NCI-H1105 (cell line): ENCODE data around the gene MOG.
"Not testable (repeated sequence)": the region's sequence is repeated elsewhere in the genome, so short reads cannot be mapped to it uniquely, and the experiment has no call there.

Experiments used
- DNase-seq: peaks from one replicate; lab custom pipeline; 2025; lab: John Stamatoyannopoulos, UW

MOG gene

GRCh38 chr6:29641430-29642148 is 15.3 kb upstream of the MOG start:
- DNase-seq, result no peak

DNA sequence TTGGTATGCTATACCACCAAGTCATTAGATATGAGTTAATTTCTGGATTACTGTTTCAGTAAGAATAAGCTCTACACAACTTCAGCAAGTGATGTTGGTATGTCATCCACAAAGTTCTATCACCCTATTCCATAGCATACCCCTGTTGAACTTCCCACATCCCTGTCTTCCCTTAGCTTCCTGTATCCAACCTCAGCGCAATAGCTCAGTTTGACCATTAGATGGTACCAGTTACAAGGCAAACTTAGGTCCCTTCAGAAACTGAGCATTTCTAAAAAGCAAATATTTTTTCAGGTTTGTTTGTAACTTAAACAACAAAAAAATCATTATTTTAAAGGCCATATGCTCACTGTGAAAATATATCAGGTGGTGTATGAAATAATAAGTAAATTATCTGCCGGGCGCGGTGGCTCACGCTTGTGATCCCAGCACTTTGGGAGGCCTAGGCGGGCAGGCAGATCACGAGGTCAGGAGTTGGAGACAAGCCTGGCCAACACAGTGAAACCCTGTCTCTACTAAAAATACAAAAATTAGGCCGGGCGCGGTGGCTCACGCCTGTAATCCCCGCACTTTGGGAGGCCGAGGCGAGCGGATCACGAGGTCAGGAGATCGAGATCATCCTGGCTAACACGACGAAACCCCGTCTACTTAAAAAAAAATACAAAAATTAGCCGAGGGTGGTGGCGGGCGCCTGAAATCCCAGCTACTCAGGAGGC is 8.8 kb upstream of the MOG start:
- DNase-seq, result peak; percentile 30

- peak; percentile 98 for DNase-seq
Measured at GRCh38 chr6:29649701-29650673, 6.9 kb upstream of the MOG start.

DNA sequence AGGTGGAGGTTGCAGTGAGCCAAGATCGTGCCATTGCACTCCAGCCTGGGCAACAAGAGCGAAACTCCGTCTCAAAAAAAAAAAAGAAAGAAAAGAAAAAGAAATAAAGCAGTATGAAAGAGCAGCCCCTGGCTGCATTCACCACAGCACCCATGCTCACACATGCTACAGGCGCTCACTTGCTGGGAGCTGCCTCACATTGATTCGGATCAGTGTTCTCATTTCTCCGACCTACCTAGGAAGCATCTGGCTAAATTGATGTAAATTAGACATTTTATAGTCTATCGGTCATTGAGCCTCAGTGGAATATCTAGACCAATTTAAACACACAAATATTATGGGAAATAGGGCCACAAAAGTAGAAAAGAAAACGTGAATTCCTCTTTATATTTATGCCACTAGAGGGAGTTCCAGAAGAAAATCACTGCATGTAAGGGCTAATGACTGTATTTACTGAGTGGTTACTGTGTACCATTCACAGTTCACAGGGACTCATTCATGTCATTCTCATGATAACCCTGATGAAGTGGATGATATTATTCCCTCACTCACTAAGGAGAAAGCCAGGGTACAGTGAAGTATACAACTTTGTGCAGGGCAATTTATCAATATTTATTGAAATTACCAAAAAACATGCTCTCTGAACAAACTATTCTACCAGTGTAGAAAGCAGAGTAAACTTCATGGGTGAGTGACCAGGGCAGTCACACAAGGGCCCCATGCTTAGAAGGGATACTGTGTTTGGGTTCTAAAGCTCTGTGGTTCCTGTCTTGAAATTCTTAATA is 5.3 kb upstream of the MOG start:
- DNase-seq, result no peak

DNA sequence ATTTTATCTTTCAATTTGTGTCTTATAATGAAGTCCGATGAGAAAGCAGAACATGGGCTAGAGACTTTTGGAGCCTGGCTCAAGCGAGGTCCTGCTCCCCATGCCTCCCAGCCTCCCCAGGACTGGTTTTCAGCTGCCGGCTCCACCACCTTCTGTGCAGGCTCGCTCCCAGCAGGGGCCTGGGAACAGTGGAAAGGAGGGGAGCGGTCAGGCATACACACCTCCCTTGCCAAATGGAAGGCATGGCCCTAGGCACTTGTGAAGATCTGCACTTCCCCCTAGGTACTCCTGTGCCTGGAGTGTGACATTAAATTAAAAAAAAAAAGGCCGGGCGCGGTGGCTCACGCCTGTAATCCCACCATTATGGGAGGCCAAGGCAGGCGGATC is 4.7 kb upstream of the MOG start:
- DNase-seq, result no peak

DNA sequence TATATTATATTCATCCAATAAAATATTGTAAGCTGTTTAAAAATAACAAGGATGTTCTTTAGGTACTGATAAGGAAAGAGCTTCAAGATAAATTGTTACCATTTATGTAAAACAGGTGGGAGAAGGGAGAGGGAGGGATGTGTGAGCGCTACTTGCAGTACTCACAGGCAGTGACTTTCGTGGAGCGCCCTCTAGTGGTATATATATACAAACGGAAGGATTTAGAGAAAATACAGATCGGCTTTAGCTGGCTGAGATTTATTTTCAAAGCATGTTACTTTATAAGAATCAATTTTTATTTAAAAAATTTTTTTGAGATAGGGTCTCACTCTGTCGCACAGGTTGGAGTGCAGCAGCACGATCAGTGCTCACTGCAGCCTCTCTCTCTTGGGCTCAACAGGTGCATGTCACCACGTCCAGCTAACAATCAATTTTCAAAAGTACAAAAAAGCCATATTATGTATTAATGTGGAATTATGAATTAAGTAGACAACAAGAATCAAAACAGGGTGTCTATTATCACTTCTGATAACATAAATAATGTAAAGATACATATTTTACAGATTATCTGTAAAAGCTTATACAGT is 3.3 kb upstream of the MOG start:
- peak; percentile 69 for DNase-seq

DNA sequence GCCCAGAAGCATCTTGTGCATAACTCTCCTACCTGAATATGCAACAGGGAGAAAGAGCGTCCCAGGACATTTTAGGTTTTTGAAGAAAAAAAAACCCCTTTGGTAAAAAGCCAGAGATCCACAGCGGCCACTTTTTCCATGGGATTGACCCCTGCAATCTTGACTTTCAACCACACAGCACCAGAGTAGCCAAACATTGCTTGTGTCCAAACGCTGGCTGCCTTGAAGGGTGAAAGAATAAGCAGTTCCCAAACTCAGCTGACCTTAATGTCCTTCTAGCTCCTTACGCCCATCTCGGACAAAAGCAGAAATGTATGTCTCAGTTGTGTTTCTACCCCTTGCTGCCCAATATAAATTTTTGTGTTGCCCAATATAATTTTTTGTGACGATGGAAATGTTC is 1.2 kb upstream of the MOG start:
- DNase-seq, result no peak

- no peak for DNase-seq
Measured at GRCh38 chr6:29656157-29656556, 735 bp upstream of the MOG start.

DNA sequence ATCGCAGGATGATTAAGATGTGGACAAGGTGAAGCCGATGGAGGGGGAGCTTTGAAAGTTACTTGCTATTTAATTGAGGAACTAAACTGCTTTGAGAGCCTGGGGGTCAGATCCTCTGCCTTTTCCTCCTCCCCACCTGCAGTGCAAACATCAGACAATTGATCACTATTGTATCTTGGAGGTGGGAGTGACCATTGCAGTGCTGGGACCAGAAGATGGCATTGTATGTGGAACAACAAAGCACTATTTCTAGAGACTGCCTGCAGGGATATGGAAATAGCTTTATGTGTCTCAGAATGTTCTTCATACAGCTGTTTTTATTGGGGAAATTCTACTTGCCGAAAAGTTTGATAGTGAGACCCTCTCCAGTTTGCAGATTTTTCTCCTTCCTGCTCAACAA is 4.2 kb downstream of the MOG start:
- DNase-seq, result no peak

DNA sequence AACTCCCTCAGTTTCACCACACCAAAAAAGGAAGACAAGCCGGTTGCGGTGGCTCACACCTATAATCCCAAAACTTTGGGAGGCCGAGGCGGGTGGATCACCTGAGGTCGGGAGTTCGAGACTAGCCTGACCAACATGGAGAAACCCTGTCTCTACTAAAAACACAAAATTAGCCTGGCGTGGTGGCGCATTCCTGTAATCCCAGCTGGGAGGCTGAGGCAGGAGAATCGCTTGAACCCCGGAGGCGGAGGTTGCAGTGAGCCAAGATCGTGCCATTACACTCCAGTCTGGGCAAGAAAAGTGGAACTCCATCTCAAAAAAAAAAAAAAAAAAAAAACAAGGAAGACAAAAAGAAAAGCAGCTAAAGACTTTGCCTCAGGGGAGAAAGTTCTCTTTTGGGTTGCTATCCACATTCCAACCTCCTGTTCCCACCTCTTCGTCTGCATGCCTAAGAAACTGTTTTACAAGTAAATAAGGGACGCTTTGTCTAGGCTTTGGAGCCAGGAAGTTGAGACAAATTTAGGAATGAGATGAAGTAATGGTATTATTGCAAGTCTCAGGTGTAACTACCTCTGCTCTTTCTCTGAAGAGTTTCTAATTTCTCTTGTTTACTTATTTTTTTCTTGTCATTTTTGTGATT is 4.7 kb downstream of the MOG start:
- not testable (repeated sequence) for DNase-seq

DNA sequence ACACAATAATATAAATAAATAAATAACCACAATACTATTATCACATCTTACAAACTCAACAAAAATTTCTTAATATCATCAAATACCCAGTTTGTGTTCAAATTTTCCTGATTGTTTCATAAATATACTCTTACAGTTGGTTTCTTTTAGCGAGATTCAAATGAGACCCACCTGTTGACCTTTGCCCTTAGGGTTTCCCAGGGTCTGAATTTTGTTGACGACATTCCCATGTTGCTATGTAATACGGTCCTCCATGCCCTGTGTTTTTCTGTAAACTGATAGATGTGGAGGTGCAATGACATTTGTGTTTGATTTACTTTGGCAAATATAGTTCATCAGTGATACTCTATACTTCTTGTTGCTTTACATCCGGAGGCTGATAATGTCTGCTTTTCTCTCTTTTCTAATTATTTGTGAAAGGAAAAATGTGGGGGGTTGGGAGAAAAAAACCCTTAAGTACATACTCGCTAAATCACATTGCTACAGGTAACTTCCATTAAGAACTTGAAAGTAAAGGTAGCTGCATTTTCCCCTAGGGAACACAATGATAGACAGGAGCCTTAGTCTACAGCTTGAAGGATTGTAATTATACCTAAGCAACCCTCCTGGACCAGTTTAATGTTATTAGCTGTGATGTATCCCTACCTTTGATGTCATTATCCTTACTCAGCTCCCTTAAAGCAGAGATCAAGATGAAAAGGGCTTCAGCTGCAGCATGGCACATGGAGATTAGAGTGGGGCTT is 6.6 kb downstream of the MOG start:
- DNase-seq, result no peak

- DNase-seq, result no peak
Measured at GRCh38 chr6:29665942-29666825, 9.3 kb downstream of the MOG start.

- DNase-seq, result no peak
Measured at GRCh38 chr6:29666826-29667130, 9.9 kb downstream of the MOG start.

GRCh38 chr6:29667158-29667557 is 10.3 kb downstream of the MOG start:
- no peak for DNase-seq

- no peak for DNase-seq
Measured at GRCh38 chr6:29671026-29671425, 14.1 kb downstream of the MOG start.

- DNase-seq, result not testable (repeated sequence)
Measured at GRCh38 chr6:29672116-29672515, 15.2 kb downstream of the MOG start.

GRCh38 chr6:29673161-29673560 is 16.3 kb downstream of the MOG start:
- no peak for DNase-seq

DNA sequence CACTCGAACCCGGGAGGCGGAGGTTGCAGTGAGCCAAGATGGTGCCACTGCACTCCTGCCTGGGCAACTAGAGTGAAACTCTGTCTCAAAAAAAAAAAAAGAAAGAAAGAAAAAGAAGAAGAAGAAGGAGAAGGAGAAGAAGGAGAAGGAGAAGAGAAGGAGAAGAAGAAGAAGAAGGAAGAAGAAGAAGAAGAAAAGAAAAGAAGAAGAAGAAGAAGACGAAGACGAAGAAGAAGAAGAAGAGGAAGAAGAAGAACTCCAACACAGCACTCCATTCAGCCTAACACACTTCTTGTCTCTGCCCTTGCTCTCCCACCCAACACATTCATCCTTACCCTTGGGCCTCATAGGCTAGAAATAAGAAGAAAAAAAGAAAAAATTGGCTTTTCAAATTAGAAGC is 17.1 kb downstream of the MOG start:
- no peak for DNase-seq

DNA sequence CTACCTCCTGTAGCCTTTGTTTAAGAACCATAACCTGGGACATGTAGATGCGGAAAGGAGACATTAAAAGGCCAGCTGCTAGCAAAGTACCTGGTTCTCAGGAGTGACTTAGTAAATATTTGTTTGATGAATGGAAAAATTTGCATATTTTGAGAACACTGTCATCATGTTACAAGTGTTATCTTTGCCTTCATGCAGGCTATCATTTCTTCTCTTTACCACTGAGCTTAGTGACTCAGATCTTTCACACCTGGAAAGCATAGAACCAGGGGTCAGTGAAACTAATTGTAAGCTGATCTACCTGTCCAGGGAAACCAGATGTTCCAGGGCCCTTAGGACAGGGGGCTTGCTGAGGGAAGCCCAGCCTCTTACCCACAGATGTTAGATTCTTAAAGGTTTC is 18.7 kb downstream of the MOG start:
- no peak for DNase-seq
